HG02973 (cell line): Measurements from ENCODE around the gene PCF11.
A peak's percentile ranks its signal among the peaks of the same experiment; 100 is the strongest.

Experiments used
- ATAC-seq: cut with Tn5 transposase; IDR thresholded peaks from one replicate; pipeline ENCODE4 v1.9.1; 2021; ENCODE audit warnings: moderate library complexity; ENCODE audit not compliant: unreplicated experiment

PCF11 gene

DNA sequence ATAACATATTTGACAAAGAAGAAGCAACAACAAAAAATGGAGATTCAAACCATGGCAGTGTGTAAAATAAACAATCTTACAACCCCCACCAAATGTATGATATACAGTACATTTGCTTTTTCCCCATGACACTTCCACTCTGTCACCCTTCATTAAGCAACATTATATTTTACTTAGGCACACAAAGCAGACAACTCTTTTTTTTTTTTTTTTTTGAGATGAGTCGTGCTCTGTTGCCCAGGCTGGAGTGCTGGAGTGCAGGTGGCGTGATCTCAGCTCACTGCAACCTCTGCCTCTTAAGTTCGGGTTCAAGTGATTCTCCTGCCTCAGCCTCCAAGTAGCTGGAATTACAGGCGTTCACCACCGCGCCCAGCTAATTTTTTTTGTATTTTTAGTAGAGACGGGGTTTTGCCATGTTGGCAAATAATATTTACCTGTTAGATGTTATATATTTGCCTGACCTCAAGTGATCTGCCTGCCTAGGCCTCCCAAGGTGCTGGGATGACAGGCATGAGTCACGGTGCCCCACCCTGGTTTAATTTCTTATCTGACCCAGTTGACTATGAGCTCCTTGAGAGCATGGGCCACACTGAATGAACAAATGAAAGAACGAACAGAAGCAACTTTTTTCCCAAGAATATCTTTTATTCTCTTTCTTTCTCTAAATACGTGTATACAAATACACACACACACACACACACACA is 5.5 kb upstream of the PCF11 start:
- ATAC-seq: no peak

DNA sequence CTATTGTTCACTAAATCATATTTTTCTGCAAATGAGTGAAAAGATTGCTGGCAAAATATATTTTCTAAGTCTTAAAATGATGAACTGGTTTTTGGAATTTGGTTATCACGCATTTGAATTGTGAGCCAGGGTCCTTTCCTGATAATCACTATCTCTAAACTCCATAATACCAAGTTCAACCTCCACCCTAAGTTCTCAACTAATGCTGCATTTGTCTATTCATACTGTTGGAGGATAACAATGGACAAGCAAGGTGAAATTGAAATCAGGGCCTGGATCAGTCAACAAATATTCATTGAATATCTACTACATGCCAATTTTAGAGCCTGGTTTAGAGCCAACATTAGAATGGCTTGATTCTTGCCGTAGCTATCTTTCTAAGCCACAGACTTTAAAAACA is 4.7 kb upstream of the PCF11 start:
- no peak for ATAC-seq

DNA sequence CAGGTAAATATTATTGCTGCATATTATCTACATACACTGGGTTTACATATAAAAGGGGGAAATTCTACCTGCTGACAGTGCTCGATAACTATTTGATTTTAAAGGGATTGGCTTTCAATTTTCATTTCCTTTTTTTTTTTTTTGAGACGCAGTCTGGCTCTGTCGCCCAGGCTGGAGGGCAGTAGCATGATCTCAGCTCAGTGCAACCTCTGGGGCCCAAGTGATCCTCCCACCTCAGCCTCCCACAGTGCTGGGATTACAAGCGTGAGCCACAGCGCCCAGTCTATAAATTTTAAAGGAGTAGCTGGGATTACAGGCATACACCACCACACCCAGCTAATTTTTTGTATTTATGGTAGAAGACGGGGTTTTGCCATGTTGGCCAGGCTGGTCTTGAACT is 3.2 kb upstream of the PCF11 start:
- no peak for ATAC-seq

DNA sequence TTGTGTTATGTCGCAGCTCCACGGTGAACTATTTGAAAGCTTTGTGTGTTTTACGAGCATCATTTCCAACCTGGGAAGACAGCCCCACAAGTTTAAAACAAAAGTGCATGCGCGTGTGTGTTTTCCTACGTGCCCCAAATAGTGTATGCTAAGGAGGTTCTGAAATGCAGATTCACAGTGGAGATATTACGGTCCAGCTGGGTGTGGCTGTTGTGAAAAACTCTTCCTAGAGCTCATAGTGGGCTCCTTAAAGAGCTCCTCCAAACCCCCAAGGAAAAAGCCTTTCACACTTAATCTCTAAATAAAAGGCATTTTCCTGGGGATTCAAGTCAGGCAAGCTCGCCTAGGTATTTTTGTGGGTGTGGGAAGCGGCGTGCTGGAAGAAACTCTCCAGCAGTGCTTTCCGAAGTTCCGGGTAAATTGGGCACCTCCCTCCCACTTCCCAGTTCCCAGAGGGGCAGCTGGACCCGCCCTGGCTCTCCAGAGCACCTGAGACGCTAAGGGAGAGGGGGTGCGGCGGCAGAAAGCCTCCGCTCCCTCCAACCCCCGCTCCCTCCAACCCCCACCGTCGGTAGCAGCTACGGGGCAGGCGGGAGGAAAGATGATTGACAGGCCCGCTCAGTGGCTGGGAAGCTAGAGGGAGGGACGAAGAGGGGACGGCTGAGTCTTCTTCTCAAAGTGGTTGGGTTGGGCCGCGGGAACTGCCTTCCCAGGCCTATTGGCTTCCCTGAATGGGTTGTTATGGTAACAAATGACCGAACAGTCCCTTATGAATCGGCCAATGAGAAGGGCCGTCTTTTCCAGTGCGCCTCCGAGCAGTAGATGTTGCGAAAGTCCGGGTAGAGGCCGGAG is 561 bp upstream of the PCF11 start:
- ATAC-seq: peak; percentile 96

DNA sequence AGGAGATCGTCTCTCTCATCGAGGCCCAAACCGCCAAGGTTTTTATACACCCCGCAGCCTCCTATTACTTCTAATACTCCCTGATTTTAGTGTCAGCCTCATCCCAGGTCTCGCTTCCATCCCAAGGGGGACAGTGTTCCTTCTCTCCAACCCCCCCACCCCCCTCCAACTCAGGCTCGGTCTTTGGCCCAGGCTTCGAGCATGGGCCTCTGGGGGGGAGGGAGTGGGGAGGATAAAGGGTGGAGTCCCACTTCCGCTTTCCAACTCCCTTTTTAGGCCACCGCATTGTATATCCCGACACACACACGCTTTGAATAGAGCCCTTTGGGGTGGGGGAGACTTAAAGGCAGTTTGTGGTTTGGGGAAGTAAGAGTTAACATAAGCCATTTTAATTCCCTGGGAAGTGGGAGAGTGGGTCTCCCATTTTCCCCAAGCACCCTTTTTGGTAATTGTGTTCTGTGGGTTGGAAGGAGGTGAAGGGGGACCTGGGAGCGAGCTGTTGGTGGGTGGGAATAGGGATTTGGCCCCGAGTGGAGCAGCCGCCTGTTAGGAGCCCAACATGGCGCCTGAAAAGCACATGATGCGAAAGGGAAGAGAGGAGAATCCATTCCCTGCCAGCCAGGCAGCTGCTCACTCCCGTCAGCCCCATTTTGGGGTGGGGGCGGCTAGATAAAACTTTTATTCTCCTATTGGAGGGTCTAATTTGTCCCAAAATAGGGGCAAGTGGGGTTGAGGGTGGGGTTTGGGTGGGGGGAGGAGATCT is 844 bp downstream of the PCF11 start:
- no peak for ATAC-seq

DNA sequence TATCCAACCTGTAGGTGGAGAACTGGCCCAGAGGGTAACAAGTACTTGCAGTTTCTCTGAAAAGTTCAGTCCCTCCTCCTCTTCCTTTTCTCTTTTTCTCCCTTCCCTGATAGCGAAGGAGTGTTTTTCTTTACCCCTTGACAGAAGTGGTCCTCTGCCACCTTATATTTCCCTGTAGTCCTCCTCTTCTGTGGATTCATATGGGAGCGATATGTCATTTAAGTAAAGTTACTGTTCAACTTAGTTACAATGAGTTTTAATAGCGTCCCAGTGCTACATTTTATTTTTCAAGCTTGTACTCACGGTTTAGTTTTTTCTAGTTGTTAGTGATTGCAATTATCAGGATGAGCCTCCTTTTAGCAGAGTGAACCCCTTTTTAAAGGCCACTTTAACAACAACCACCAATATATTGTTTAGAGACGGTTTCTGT is 1.4 kb downstream of the PCF11 start:
- ATAC-seq: no peak

DNA sequence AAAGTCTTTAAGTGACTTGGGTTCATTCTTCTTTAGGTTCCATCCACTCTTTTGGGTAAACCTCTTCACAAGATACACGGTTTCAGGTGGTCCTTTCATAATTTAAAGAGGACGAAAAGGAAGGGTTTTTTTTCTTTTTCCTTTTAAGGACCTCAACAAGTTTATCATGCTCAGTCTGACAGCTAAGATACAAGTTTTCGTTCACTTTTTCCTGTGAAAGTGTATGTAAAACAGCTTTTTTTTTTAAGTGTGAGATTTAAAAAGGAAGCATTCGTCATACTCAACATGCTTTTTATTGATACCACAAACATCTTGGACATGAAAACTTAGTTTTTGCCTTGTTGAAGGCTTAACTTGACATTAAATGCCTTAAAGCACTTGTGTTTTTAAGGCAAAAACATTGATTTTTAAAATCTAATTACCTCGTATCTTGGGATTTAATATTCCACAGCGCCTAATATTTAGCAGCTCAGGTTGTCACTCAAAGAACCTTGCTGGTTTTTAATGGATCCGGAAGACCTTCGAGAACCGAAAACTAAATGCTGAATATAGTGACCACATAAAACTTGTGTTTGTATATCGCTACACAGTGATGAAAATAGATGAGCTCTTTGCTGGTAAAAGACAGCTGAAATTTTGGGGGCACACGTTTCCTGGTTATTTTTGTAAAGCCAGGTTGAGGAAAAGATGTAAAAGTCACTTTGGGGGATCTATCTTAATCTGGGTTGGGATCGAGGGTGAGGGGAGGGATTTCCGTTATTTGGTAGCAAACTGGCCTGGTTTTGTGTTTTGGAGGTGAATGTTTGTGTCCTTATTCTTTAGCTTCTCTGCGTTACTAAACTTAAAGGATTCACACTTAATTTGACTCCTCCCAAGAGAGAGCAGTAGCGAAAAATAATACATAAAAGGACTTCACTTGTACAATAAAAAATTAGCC is 2.3 kb downstream of the PCF11 start:
- ATAC-seq: no peak

DNA sequence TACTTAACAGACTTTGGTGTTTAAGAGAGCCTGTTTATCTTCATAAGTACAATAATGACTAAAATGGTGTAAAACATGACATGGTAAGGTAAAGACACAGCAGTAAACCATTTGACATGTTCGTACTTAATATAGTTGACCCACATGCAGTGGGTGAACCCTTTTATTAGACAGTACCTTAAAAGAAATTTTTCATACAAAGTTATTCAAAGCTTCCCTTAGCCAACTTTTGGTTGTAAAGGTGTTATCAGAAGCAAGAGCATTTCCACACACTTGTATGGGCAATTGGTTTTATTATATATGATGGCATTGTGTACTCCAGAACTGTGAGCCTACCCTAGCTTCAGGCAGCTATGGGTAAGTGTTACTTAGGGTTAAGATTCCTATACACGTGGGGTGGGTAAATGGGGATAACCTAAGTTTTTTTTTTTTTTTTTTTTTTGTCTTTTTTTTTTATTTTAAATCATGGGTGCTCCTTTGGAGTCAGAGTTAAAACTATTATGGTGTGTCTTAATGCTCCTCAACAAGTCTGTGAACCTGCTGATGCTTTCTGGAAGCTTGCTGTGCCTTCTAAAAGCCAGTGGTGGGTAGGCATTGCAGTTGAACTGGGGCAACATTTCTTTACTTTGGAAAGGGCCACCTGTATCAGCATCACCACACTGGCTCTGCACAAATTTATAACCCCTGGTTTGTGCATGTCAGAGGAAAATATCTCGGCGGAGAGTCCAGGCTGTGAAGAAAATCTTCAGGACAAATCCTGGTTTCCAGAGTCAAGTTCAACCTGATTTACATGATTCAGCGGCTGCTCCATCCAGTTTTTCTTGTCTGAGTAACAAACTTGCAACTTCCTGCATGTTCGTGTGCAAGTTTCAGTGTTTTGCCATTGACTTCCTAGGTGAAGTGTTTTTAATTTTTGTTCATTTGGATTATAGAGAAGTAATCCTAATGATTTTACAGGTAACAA is 3.3 kb downstream of the PCF11 start:
- no peak for ATAC-seq

DNA sequence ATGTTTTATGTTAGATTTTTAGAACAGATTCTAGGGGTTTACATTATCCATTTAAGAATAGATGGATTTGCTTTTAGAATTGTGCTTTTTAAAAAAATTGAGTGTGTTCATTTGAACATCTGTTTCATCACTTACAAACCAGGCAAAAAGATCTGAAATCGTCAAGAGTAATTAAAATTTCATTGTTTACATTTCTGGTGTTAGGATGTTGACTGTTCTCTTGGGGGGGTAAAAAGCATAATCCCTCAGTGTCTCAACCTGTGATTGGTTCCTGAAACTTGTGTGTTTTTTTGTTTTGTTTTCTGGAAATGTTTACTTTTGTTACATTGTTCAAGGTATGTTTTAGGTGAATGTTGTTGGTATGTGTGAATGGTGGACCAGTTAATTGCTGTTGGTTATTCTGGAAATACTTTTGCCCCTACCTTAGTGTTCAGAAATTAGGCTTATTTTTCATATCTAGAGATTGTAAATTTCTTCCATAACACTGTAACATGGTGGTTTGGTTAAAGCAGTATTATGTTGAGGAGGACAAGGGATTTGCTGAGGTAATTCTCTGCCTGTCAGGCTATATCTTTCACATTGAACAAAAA is 4.8 kb downstream of the PCF11 start:
- no peak for ATAC-seq

DNA sequence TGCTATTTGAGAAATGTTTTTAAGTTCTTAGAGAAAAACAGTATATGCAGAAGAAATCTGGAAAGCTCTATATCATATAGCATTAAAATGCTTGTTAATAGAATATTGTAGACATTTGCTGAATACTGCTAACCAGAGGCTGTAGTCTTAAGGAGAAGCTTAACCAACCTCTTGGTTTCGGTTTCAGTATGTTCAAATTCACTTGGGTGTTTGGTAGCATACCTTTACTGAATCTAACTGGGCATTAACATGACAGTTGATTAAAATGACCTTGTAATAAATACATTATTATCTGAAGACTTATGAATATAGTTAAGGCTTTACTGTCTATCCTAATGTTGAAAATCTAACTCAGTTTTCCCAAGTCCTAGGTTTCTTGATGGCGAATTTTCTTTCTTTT is 5.4 kb downstream of the PCF11 start:
- ATAC-seq: peak; percentile 38

DNA sequence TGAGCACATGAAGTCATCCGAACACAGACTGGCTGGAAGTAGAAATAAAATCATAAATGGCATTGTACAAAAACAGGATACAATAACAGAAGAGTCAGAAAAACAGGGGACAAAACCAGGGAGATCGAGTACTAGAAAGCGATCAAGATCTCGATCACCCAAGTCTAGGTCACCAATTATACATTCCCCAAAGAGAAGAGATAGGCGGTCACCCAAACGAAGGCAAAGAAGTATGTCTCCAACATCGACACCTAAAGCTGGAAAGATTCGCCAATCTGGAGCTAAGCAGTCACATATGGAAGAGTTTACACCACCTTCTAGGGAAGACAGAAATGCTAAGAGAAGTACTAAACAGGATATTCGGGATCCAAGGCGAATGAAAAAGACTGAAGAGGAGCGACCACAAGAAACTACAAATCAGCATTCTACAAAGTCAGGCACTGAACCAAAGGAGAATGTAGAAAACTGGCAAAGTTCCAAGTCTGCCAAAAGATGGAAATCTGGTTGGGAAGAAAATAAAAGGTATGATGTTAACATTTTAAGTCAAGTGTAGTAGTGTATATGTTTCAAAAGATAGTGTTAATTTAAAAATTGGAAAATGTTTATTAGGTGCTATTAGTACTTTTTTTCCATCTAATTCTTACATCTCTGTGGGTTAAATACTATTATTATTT is 9.4 kb downstream of the PCF11 start:
- ATAC-seq: no peak

DNA sequence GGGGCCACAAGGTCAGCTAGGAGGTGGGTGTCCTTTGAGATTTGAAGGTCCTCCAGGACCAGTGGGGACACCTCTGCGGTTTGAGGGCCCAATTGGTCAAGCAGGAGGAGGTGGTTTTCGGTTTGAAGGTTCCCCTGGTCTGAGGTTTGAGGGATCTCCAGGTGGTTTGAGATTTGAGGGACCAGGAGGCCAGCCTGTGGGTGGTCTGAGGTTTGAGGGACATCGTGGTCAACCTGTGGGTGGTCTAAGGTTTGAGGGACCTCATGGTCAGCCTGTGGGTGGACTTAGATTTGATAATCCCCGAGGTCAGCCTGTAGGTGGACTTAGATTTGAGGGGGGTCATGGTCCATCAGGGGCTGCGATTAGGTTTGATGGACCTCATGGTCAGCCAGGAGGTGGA is 11.8 kb downstream of the PCF11 start:
- no peak for ATAC-seq

DNA sequence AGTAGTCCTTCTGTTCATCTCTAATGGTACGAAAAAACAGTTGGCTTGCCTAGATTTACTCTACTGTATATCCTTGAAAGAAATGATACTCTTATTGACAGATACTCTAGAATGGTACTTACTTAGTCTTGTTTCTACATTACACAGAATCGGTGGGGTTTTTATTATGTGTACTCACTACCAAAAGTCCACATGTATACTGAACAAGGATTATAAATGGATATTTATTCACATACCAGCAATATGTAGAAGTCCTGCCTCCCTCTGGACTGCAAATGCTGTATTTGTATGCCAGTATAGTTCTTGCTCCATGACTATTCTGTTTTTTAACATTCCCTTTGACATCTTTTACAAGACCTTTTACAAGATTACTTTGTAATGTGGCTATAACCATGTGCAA is 13.9 kb downstream of the PCF11 start:
- ATAC-seq: no peak

DNA sequence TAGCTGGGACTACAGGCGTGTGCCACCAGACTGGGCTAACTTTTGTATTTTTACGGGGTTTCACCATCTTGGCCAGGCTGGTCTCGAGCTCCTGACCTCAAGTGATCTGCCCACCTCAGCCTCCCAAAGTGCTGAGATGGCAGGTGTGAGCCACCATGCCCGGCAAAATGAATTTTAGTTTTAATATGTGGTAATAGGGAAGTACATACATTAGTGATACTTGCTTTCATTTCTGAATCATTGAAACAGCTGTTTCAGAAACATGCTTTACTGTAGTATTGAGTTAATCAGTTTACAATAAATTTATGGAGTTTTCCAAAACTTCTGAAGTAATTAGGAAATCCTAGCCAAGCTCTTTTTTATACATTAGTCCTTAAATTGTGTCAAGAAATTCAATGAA is 15.6 kb downstream of the PCF11 start:
- no peak for ATAC-seq

DNA sequence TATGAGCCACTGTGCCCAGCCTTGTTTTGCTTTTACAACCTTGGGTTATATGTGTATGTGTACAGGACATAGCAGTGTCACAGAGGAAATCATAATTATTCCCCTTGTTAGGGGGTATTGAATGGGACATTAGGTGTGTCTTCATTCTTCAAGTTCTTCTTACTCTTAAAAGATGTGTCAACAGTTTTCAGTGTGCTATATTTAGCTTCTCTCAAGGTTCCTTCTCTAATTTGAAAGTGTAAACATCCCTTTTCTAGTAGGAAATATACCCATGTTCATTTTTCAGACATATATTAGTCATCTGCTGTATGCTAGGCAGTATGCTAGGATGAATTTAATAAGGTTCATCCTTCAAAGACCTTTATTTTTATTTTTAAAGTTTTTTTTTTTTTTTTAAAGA is 17.1 kb downstream of the PCF11 start:
- no peak for ATAC-seq

DNA sequence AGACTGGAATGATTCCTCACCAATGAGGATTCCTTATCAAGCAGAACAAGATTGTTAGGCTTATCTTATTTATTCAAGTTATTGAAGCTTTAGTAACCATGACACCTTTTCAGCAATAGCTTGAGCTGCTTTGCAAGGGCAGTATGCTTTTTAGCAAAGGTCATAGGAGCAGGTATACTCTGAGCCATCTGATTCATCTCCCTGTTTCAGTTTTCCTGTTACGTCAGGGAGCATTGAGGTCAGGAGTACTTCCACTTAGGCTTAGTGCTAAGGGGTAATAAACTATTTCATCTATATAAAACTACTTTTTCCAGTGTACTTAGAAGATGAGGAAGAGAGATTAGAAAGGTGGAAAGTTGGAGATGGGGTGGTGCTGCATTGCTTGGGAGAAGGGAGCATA is 18.9 kb downstream of the PCF11 start:
- no peak for ATAC-seq

DNA sequence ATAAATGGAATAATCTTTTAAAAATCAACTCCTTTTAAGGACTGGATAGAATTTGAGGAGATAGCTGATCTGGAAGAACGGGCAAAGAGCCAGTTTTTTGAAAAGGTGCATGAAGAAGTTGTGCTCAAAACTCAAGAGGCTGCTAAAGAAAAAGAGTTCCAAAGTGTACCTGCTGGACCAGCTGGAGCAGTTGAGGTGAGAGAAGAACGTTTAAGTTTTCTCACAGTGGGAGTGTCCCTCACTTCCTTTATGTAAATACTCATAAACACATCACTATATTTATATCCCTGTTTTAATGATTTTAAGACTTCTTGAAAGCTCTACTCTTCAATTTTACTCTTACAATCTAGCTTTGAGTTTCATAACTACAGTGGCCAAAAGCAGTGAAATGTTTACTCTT is 24.9 kb downstream of the PCF11 start:
- no peak for ATAC-seq

DNA sequence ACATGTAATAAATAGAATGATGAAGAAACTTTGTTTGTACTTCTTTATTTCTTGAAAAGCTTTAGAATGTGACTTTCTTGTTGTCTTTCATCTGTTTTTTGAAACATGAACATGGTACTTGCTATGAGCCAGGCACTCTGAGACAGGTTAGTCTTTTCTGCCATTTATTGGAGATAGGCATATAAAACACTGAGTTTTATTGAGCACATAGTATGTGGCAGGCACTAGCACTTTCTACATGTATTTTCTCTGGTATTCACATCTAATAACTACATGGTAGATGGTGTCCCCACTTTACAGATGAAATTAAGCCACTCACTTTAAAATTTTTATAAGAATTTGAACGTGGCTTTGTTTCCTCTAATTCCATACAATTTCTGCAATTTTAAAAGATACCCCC is 28.8 kb downstream of the PCF11 start:
- ATAC-seq: no peak

DNA sequence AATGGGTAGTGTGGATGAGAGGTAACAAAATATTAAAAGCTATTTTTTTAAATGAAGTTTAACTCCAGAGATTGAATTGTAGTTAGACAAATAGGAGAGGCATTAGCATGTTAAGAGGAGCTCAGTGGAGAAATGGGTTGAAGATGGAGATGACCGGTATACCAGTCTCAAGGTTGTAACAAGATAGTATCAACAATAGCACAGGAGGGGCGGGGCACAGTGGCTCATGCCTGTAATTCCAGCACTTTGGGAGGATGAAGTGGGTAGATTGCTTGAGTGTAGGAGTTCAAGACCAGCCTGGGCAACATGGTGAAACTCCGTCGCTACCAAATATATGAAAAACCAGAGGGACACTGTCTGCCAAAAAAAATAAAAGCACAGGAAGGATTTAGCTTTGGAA is 30.5 kb downstream of the PCF11 start:
- ATAC-seq: no peak
